ENCODE results near the gene OGDH. TPM values are rescaled to one million over a fixed set of nuclear protein-coding genes. Genes with fewer than 3 reads are reported as not detected.
"Not testable (repeated sequence)": the region's sequence is repeated elsewhere in the genome, so short reads cannot be mapped to it uniquely, and the experiment has no call there.

Gene OGDH
- 105 and 109 TPM in 2 replicates for total RNA-seq

- H3K4me1 Mint-ChIP-seq (ENCODE audit: low read depth) = peaks cover 23% of the 10 kb centered on the region
These were observed at the start of gene OGDH for GRCh38 chr7:44606341-44607140. TSS of gene OGDH (plus strand) at chr7:44606627. CDS start at chr7:44624344, 17,717 bp downstream.

GRCh38 chr7:44557485-44557884 is 48.9 kb upstream of the OGDH start:
- no peak for DNase-seq (ENCODE audit: low spot score)
- H3K9me3 Mint-ChIP-seq = no peaks in the 10 kb centered on the region
- H3K27me3 Mint-ChIP-seq (ENCODE audit: low read depth) = peaks cover 4% of the 10 kb centered on the region
- intact Hi-C loops (cut with micrococcal nuclease) = no loop called here
- no peaks in the 10 kb centered on the region for H3K4me1 Mint-ChIP-seq (ENCODE audit: low read depth)
- H3K36me3 Mint-ChIP-seq (ENCODE audit: low read depth) = no peaks in the 10 kb centered on the region
- no peak overlapping the region for H3K27ac Mint-ChIP-seq
- no peak overlapping the region for H3K4me3 Mint-ChIP-seq (ENCODE audit: low read depth)

More at GRCh38 chr7:44606341-44607140, at the start of gene OGDH:
- Mint-ChIP-seq H3K27ac (peak within 1 kb of the TSS; percentile 100), H3K9me3 (no peaks in the 10 kb centered on the region), H3K36me3 (ENCODE audit: low read depth) (peaks cover 10% of the 10 kb centered on the region), H3K27me3 (ENCODE audit: low read depth) (peaks cover 5% of the 10 kb centered on the region), H3K4me3 (ENCODE audit: low read depth) (peak within 1 kb of the TSS; percentile 99)
- peak; percentile 98 for DNase-seq (ENCODE audit: low spot score)
- intact Hi-C loops (cut with micrococcal nuclease) = loop anchor here (1.0 to 2.0 kb wide), 6 partner anchors 11 to 242 kb away; partner anchors contain the start of genes H2AZ2, TMED4 and ZMIZ2

GRCh38 chr7:44559485-44559884 is 46.9 kb upstream of the OGDH start:
- Mint-ChIP-seq H3K27ac (no peak overlapping the region), H3K27me3 (ENCODE audit: low read depth) (peaks cover 2% of the 10 kb centered on the region), H3K4me1 (ENCODE audit: low read depth) (no peaks in the 10 kb centered on the region), H3K9me3 (no peaks in the 10 kb centered on the region), H3K36me3 (ENCODE audit: low read depth) (peaks cover 11% of the 10 kb centered on the region), H3K4me3 (ENCODE audit: low read depth) (no peak overlapping the region)
- no peak for DNase-seq (ENCODE audit: low spot score)
- intact Hi-C loops (cut with micrococcal nuclease) = no loop called here

GRCh38 chr7:44561481-44561880 is 44.9 kb upstream of the OGDH start:
- H3K9me3 Mint-ChIP-seq = no peaks in the 10 kb centered on the region
- peaks cover 27% of the 10 kb centered on the region for H3K36me3 Mint-ChIP-seq (ENCODE audit: low read depth)
- H3K27me3 Mint-ChIP-seq (ENCODE audit: low read depth) = peaks cover 2% of the 10 kb centered on the region
- H3K4me1 Mint-ChIP-seq (ENCODE audit: low read depth) = peaks cover 5% of the 10 kb centered on the region
- no peak for DNase-seq (ENCODE audit: low spot score)
- H3K27ac Mint-ChIP-seq = no peak overlapping the region
- H3K4me3 Mint-ChIP-seq (ENCODE audit: low read depth) = no peak overlapping the region
- intact Hi-C loops (cut with micrococcal nuclease) = no loop called here

GRCh38 chr7:44561962-44562621 is 44.3 kb upstream of the OGDH start:
- Mint-ChIP-seq H3K4me3 (ENCODE audit: low read depth) (no peak overlapping the region), H3K27ac (no peak overlapping the region), H3K36me3 (ENCODE audit: low read depth) (peaks cover 32% of the 10 kb centered on the region), H3K9me3 (no peaks in the 10 kb centered on the region), H3K4me1 (ENCODE audit: low read depth) (peaks cover 6% of the 10 kb centered on the region), H3K27me3 (ENCODE audit: low read depth) (peaks cover 2% of the 10 kb centered on the region)
- no peak for DNase-seq (ENCODE audit: low spot score)
- intact Hi-C loops (cut with micrococcal nuclease) = no loop called here

GRCh38 chr7:44562622-44562962 is 43.8 kb upstream of the OGDH start:
- H3K4me3 Mint-ChIP-seq (ENCODE audit: low read depth); intact Hi-C loops (cut with micrococcal nuclease); H3K4me1 Mint-ChIP-seq (ENCODE audit: low read depth); H3K27me3 Mint-ChIP-seq (ENCODE audit: low read depth); H3K9me3 Mint-ChIP-seq; H3K27ac Mint-ChIP-seq; DNase-seq (ENCODE audit: low spot score): not testable (repeated sequence)
- H3K36me3 Mint-ChIP-seq (ENCODE audit: low read depth) = peaks cover 37% of the 10 kb centered on the region

GRCh38 chr7:44563171-44563679 is 43.2 kb upstream of the OGDH start:
- intact Hi-C loops (cut with micrococcal nuclease) = no loop called here
- no peak overlapping the region for H3K27ac Mint-ChIP-seq
- H3K27me3 Mint-ChIP-seq (ENCODE audit: low read depth) = no peaks in the 10 kb centered on the region
- no peak overlapping the region for H3K4me3 Mint-ChIP-seq (ENCODE audit: low read depth)
- H3K9me3 Mint-ChIP-seq = no peaks in the 10 kb centered on the region
- H3K4me1 Mint-ChIP-seq (ENCODE audit: low read depth) = peaks cover 8% of the 10 kb centered on the region
- H3K36me3 Mint-ChIP-seq (ENCODE audit: low read depth) = peaks cover 42% of the 10 kb centered on the region
- DNase-seq (ENCODE audit: low spot score) = no peak

- Mint-ChIP-seq H3K9me3 (no peaks in the 10 kb centered on the region), H3K36me3 (ENCODE audit: low read depth) (peaks cover 56% of the 10 kb centered on the region), H3K4me3 (ENCODE audit: low read depth) (no peak overlapping the region), H3K27me3 (ENCODE audit: low read depth) (no peaks in the 10 kb centered on the region), H3K4me1 (ENCODE audit: low read depth) (peaks cover 8% of the 10 kb centered on the region), H3K27ac (no peak overlapping the region)
- intact Hi-C loops (cut with micrococcal nuclease) = loop anchor here (1.0 kb wide), 1 partner anchor 323 kb away; no protein-coding TSS in a partner anchor
- no peak for DNase-seq (ENCODE audit: low spot score)
These were observed 41.8 kb upstream of the OGDH start for GRCh38 chr7:44564606-44565005.

- Mint-ChIP-seq H3K9me3 (no peaks in the 10 kb centered on the region), H3K27ac (peak overlapping the region; percentile 35), H3K4me1 (ENCODE audit: low read depth) (peaks cover 8% of the 10 kb centered on the region), H3K27me3 (ENCODE audit: low read depth) (no peaks in the 10 kb centered on the region), H3K36me3 (ENCODE audit: low read depth) (peaks cover 62% of the 10 kb centered on the region), H3K4me3 (ENCODE audit: low read depth) (no peak overlapping the region)
- intact Hi-C loops (cut with micrococcal nuclease) = loop anchor here (1.0 kb wide), 1 partner anchor 324 kb away; no protein-coding TSS in a partner anchor
- peak; percentile 42 for DNase-seq (ENCODE audit: low spot score)
These were observed 41.2 kb upstream of the OGDH start for GRCh38 chr7:44565097-44565794.

GRCh38 chr7:44565795-44566559 is 40.5 kb upstream of the OGDH start:
- no peaks in the 10 kb centered on the region for H3K9me3 Mint-ChIP-seq
- H3K27ac Mint-ChIP-seq = peak overlapping the region; percentile 35
- no peaks in the 10 kb centered on the region for H3K27me3 Mint-ChIP-seq (ENCODE audit: low read depth)
- no peak overlapping the region for H3K4me3 Mint-ChIP-seq (ENCODE audit: low read depth)
- intact Hi-C loops (cut with micrococcal nuclease) = loop anchor here (1.0 kb wide), 1 partner anchor 325 kb away; no protein-coding TSS in a partner anchor
- no peak for DNase-seq (ENCODE audit: low spot score)
- peaks cover 8% of the 10 kb centered on the region for H3K4me1 Mint-ChIP-seq (ENCODE audit: low read depth)
- peaks cover 68% of the 10 kb centered on the region for H3K36me3 Mint-ChIP-seq (ENCODE audit: low read depth)

GRCh38 chr7:44566680-44567079 is 39.7 kb upstream of the OGDH start:
- H3K27ac Mint-ChIP-seq = no peak overlapping the region
- intact Hi-C loops (cut with micrococcal nuclease) = no loop called here
- H3K36me3 Mint-ChIP-seq (ENCODE audit: low read depth) = peaks cover 75% of the 10 kb centered on the region
- no peak for DNase-seq (ENCODE audit: low spot score)
- H3K4me3 Mint-ChIP-seq (ENCODE audit: low read depth) = no peak overlapping the region
- no peaks in the 10 kb centered on the region for H3K27me3 Mint-ChIP-seq (ENCODE audit: low read depth)
- H3K9me3 Mint-ChIP-seq = no peaks in the 10 kb centered on the region
- H3K4me1 Mint-ChIP-seq (ENCODE audit: low read depth) = peaks cover 8% of the 10 kb centered on the region

GRCh38 chr7:44567884-44568283 is 38.5 kb upstream of the OGDH start:
- Mint-ChIP-seq H3K27me3 (ENCODE audit: low read depth) (no peaks in the 10 kb centered on the region), H3K4me1 (ENCODE audit: low read depth) (peaks cover 15% of the 10 kb centered on the region), H3K27ac (no peak overlapping the region)

More at GRCh38 chr7:44567884-44568283, 38.5 kb upstream of the OGDH start:
- peaks cover 87% of the 10 kb centered on the region for H3K36me3 Mint-ChIP-seq (ENCODE audit: low read depth)
- H3K4me3 Mint-ChIP-seq (ENCODE audit: low read depth) = no peak overlapping the region
- DNase-seq (ENCODE audit: low spot score) = no peak
- intact Hi-C loops (cut with micrococcal nuclease) = no loop called here
- no peaks in the 10 kb centered on the region for H3K9me3 Mint-ChIP-seq

Data from activated T-helper 2 cell treated with anti-CD3 and anti-CD28 coated beads, Interferon-gamma antibody, Interleukin-2, Interleukin-4, amounts not matched to agents 10 μg/mL and 5 μg/mL and 100 μg/mL, durations not matched to agents 14 hours and 24 hours and 36 hours (primary cell).